ENCODE data around the gene GALNT2.

GALNT2 gene

GRCh38 chr1:230145505-230145899 lies 78.5 kb downstream of the GALNT2 start:
- DNase-seq (ENCODE audit: low read depth in 2 of 2) = no peak

GRCh38 chr1:230145953-230146476 lies 79.0 kb downstream of the GALNT2 start:
- no peak for DNase-seq (ENCODE audit: low read depth in 2 of 2)

GRCh38 chr1:230146709-230147108 lies 79.7 kb downstream of the GALNT2 start:
- DNase-seq (ENCODE audit: low read depth in 2 of 2) = no peak

- DNase-seq (ENCODE audit: low read depth in 2 of 2) = no peak
These were observed 80.5 kb downstream of the GALNT2 start for GRCh38 chr1:230147253-230148125.

GRCh38 chr1:230148126-230148652 lies 81.2 kb downstream of the GALNT2 start:
- no peak for DNase-seq (ENCODE audit: low read depth in 2 of 2)

GRCh38 chr1:230148768-230149469 lies 81.9 kb downstream of the GALNT2 start:
- no peak for DNase-seq (ENCODE audit: low read depth in 2 of 2)

- no peak for DNase-seq (ENCODE audit: low read depth in 2 of 2)
These were observed 82.9 kb downstream of the GALNT2 start for GRCh38 chr1:230149751-230150584.

GRCh38 chr1:230150615-230151014 lies 83.6 kb downstream of the GALNT2 start:
- DNase-seq (ENCODE audit: low read depth in 2 of 2) = no peak

- no peak for DNase-seq (ENCODE audit: low read depth in 2 of 2)
These were observed 85.0 kb downstream of the GALNT2 start for GRCh38 chr1:230151924-230152468.

- DNase-seq (ENCODE audit: low read depth in 2 of 2) = no peak
These were observed 86.0 kb downstream of the GALNT2 start for GRCh38 chr1:230152999-230153398.

GRCh38 chr1:230153641-230154296 lies 86.7 kb downstream of the GALNT2 start:
- DNase-seq (ENCODE audit: low read depth in 2 of 2) = no peak

GRCh38 chr1:230155021-230155420 lies 88.0 kb downstream of the GALNT2 start:
- no peak for DNase-seq (ENCODE audit: low read depth in 2 of 2)

- no peak for DNase-seq (ENCODE audit: low read depth in 2 of 2)
These were observed 89.0 kb downstream of the GALNT2 start for GRCh38 chr1:230156068-230156467.

GRCh38 chr1:230156536-230156935 lies 89.5 kb downstream of the GALNT2 start:
- DNase-seq (ENCODE audit: low read depth in 2 of 2) = no peak

- no peak for DNase-seq (ENCODE audit: low read depth in 2 of 2)
These were observed 90.7 kb downstream of the GALNT2 start for GRCh38 chr1:230157420-230158390.

- no peak for DNase-seq (ENCODE audit: low read depth in 2 of 2)
These were observed 91.6 kb downstream of the GALNT2 start for GRCh38 chr1:230158415-230159291.

GRCh38 chr1:230159580-230159979 lies 92.5 kb downstream of the GALNT2 start:
- DNase-seq (ENCODE audit: low read depth in 2 of 2) = no peak

GRCh38 chr1:230160957-230161771 lies 94.1 kb downstream of the GALNT2 start:
- DNase-seq (ENCODE audit: low read depth in 2 of 2) = no peak
